GM12864 (cell line): ENCODE measurements around the gene RAPGEF4.

ENCODE experiments used
- DNase-seq: peaks from one replicate; pipeline ENCODE4 v3.0.0-alpha.2; 2011; ENCODE audit warnings: low read depth
- H3K4me3 ChIP-seq: 2 replicates; pipeline ENCODE4 v1.5.1; 2011; ENCODE audit warnings: mild to moderate bottlenecking, low read depth, low read length, control low read depth
- TF ChIP-seq, protein P1 (sequence below): IDR thresholded peaks from 2 replicates; pipeline ENCODE4 v1.5.1; 2011; ENCODE audit warnings: low read depth, mild to moderate bottlenecking, moderate library complexity, low read length, control low read depth, inconsistent platforms; ENCODE audit errors: missing control alignments

RAPGEF4 gene

DNA sequence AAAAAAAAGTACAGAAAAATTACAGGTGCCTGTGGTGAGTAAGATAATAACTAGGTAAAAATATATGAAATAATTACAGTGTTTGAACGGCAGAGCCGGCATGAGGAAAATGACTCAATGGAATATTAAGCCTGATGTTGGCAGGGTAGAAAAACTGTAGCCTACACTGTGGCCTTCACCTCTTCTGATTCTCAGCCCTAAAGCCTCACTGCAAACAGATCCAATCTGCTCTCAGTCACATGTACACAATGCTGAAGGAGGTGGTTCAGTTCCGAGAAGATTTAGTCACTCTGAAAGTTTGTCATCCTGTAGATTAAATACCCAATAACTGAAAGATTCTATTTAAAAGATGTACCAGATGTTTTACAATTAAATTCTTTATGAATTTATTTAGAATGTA, 273.1 kb downstream of the RAPGEF4 start:
- TF ChIP-seq, protein P1, sequence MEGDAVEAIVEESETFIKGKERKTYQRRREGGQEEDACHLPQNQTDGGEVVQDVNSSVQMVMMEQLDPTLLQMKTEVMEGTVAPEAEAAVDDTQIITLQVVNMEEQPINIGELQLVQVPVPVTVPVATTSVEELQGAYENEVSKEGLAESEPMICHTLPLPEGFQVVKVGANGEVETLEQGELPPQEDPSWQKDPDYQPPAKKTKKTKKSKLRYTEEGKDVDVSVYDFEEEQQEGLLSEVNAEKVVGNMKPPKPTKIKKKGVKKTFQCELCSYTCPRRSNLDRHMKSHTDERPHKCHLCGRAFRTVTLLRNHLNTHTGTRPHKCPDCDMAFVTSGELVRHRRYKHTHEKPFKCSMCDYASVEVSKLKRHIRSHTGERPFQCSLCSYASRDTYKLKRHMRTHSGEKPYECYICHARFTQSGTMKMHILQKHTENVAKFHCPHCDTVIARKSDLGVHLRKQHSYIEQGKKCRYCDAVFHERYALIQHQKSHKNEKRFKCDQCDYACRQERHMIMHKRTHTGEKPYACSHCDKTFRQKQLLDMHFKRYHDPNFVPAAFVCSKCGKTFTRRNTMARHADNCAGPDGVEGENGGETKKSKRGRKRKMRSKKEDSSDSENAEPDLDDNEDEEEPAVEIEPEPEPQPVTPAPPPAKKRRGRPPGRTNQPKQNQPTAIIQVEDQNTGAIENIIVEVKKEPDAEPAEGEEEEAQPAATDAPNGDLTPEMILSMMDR: no peak
- H3K4me3 ChIP-seq: no peak overlapping the region
- no peak for DNase-seq

DNA sequence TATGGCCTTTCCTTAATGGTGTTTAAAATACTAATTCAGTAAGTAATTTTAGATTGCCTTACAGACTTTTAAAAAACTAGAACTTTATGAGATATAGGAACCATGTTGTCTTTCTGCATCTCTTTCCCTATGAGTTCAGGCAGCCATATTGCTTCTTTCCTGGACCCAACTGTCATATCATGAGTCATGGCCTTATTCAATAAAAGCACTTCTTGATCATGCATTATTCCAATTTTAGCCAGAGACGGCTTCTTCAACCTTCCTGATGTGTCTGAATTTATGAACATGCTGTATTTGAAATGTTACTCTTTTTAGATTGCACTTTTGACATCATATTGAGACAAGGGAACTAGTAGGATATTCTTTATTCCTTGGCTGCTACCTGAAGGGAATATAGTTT, 274.6 kb downstream of the RAPGEF4 start:
- TF ChIP-seq, protein P1: no peak
- DNase-seq: no peak
- no peak overlapping the region for H3K4me3 ChIP-seq

DNA sequence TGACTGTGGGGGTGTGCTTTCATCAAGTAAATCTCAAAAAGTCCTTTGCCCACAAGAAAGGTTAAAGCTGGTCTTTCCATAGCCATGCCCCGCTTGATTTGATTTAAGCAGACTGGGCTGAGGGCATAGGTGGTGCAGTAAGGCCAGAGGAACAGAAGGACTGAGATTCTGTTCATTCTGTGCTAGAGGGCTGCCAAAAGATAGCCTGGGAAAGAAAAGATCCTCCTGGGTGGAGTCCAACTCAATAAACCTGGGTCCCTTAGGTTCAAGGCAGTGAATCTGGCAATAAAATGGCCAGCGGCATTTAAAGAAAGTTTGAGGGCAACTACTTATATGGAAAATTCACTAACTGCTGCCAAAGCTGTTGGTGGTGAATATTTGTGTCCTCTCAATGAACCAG, 280.8 kb downstream of the RAPGEF4 start:
- TF ChIP-seq, protein P1: no peak
- no peak overlapping the region for H3K4me3 ChIP-seq
- no peak for DNase-seq

DNA sequence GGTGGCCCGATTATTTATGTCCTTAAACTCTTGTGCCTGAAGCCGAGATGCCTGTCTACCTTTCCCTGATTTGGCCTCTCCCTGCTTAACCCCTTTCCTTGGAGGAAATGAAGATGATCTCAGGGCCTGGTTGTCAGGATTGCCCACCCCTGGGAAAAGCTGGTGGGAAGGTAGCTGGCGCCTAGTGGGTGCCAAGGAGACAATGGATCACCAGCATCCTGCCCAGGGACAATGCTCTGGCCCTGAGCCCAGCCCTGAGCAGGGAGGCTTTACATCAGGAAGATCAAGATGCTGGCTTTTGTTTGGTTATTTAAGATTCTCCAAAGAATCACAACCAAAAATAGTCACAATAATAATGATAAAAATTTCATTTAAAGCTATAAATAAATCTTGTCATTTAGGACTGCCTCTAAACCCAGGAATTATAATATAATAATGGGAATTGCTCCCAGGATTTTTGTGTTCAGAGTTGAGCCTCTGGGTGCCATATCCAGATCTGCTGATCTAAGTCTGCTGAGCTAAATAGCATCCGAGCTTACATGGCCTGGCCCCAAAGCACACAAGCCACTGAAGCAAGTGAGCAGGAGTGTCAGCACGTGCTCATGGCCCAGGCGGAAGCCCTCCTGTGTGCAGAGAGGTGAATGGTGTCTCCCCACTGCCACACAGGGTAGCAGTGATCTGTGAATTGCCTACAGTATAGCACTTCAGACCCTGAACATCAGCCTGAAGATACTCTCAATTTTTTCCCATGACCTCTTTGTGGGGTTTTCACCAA, 282.2 kb downstream of the RAPGEF4 start:
- no peak overlapping the region for H3K4me3 ChIP-seq
- DNase-seq: no peak
- TF ChIP-seq, protein P1: no peak

DNA sequence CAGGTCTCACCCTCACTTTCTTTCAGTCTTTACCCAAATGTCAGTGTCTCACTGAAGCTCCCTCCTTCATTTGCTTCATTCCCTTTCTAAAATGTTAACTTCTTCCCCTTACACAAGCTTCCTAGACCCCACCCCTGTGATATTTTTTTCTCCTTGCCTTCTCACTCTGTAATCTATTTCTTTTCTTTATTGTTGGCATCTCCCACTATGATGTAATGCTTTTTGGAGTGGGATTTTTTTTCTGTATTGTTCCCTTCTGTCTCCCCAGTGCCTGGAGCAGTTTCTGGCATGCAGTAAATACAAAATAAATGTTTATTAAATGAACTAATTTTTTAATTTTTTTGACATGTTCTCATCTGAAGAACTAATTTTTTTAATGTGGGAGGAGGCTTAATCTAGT, 284.1 kb downstream of the RAPGEF4 start:
- TF ChIP-seq, protein P1: no peak
- no peak overlapping the region for H3K4me3 ChIP-seq
- no peak for DNase-seq

DNA sequence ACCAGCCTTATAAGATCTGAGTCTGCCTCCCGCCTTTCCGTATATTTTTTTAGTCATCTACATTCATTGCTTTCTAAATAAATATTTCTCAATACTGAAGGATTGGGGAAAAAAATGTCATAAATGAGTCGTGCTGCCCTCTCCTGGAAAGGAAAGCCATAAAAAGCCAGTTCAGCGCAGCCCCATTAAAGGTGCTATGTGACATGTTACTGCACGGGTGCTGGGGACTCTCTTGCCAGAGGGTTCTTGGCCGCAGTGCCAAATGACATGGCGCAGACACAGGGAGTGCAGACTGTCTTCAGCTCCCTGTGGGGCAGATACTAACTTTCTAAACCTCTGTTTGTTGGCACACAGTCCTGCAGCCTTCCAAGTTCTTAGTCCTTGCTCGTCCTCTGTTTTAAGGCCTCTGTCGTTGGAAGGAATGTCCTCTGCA, 286.3 kb downstream of the RAPGEF4 start:
- no peak for DNase-seq
- TF ChIP-seq, protein P1: no peak
- H3K4me3 ChIP-seq: no peak overlapping the region

DNA sequence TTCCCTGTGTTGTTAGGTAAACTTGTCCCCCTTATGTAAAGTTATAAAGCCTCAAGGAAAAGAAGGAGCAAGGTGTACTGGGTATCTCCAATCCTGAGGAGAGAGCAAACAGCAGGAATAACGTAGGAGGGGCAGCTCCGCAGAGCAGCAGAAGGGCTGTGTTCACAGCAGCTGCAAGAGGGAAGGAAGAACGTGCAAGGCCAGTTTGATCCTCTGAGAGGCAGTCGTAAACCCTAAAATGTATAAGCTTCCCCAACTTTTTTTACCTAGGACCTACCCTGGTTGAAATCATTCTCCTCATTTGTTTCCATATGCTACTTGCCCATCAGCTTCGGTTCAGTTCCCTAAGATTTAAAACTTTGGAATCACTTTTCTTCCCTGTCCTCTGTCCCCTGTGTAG, 288.1 kb downstream of the RAPGEF4 start:
- no peak overlapping the region for H3K4me3 ChIP-seq
- DNase-seq: no peak
- TF ChIP-seq, protein P1: no peak
